Spleen (tissue), 11 donors: ENCODE results near the gene TFB1M. TPM values are rescaled to one million over a fixed set of nuclear protein-coding genes. Genes with fewer than 3 reads are reported as not detected.

Experiments used
- DNase-seq: peaks from one replicate; pipeline ENCODE4 v3.0.0-alpha.2; 2020
- H3K27ac ChIP-seq, 8 donors: fragments of 200-600 bp; sonication (generic) in 7 of 8; 1 replicate in 4 of 8; 2 replicates in 4 of 8; pipeline versions ENCODE4 v1.5.0 to v1.8.0; 2016 to 2021; ENCODE audit warnings: inconsistent platforms in 4 of 8, mild to moderate bottlenecking in 4 of 8, moderate library complexity in 1 of 8
- H3K27me3 ChIP-seq, 7 donors: fragments of 200-600 bp; sonication (generic) in 6 of 7; replicated peaks in 1 of 7; 1 replicate in 4 of 7; 2 replicates in 3 of 7; pipeline versions ENCODE4 v1.5.0 to v1.8.0; 2016 to 2021; ENCODE audit warnings: inconsistent platforms in 3 of 7, mild to moderate bottlenecking in 1 of 7
- H3K36me3 ChIP-seq, 6 donors: fragments of 200-600 bp; sonication (generic) in 5 of 6; 1 replicate in 4 of 6; 2 replicates in 2 of 6; pipeline versions ENCODE4 v1.5.0 to v1.8.0; 2016 to 2021; ENCODE audit warnings: inconsistent platforms in 2 of 6
- H3K4me1 ChIP-seq, 6 donors: fragments of 200-600 bp; sonication (generic) in 5 of 6; 1 replicate in 3 of 6; 2 replicates in 3 of 6; pipeline versions ENCODE4 v1.5.0 to v1.8.0; 2016 to 2021; ENCODE audit warnings: inconsistent platforms in 3 of 6
- H3K4me3 ChIP-seq, 8 donors: fragments of 200-600 bp; sonication (generic) in 7 of 8; 1 replicate in 4 of 8; 2 replicates in 4 of 8; pipeline versions ENCODE4 v1.5.0 to v1.8.0; 2016 to 2021; ENCODE audit warnings: inconsistent platforms in 4 of 8, mild to moderate bottlenecking in 4 of 8, moderate library complexity in 2 of 8
- H3K9me3 ChIP-seq, 8 donors: fragments of 200-600 bp; sonication (generic) in 7 of 8; 1 replicate in 4 of 8; 2 replicates in 4 of 8; pipeline versions ENCODE4 v1.5.0 to v1.8.0; 2016 to 2021; ENCODE audit warnings: inconsistent platforms in 4 of 8
- CTCF ChIP-seq, 11 experiments: fragments of 200-600 bp in 7 of 11; fragments of 450-650 bp in 4 of 11; sonication (generic) in 4 of 11; IDR thresholded peaks in 8 of 11; conservative IDR thresholded peaks in 3 of 11; 1 replicate in 7 of 11; 2 replicates in 4 of 11; pipeline versions ENCODE4 v1.4.0 to v1.8.0; 2016 to 2021; ENCODE audit warnings: antibody characterized with exemption in 11 of 11, inconsistent platforms in 4 of 11, mild to moderate bottlenecking in 1 of 11
- POLR2A ChIP-seq, 3 donors: fragments of 450-650 bp; IDR thresholded peaks; one replicate each; pipeline ENCODE4 v1.5.1; 2017; ENCODE audit warnings: antibody characterized with exemption in 3 of 3, mild to moderate bottlenecking in 1 of 3
- POLR2AphosphoS5 ChIP-seq, 3 donors: sonication (generic); formaldehyde crosslinking; IDR thresholded peaks; one replicate each; pipeline ENCODE4 v1.5.1; 2017; ENCODE audit warnings: antibody characterized with exemption in 3 of 3
- WGBS, 5 donors: extraction: QIAGEN DNeasy Blood & Tissue Kit in 3 of 5; methylation state at CpG; one replicate each; pipeline versions ENCODE4 v1.1.5 to v1.1.7; 2013 to 2018; 5-methylcytosine and 5-hydroxymethylcytosine counted together
- intact Hi-C: fragments of 100-400 bp; cut with DNase I; formaldehyde crosslinking; loops from one replicate; pipeline ENCODE4 v1.15.0; 2023; ENCODE audit warnings: low total_unique reads
- polyA plus RNA-seq, 3 donors: library from polyadenylated mRNA; stranded (reverse); fragments of 200-250 nt; gene quantifications; one replicate each; pipeline ENCODE4 v1.2.1, GENCODE V29; 2013
- total RNA-seq, 7 donors: library from RNA; depleted of rRNA in 3 of 7; stranded (reverse); fragments of >200 nt in 3 of 7; fragmentation: NEBNext Ultra II Directional in 4 of 7; extraction: Animal tissue kit (Norgen Biotek cat#: 25700) in 4 of 7; gene quantifications; one replicate each; pipeline versions ENCODE4 v1.1.0 to v1.2.1, GENCODE V29; 2016 to 2021
- donor health status: healthy with polysubstance abuse.
- donor health status: DM: no; HTN: no; CAD: no; lungs with moderate emphysema.
- donor health status: DM: no; HTN: no; CAD: no.
- donor health status: Bipolar disorder and iron deficiency.
- donor health status: healthy.
- donor health status: DM: no; HTN: no; CAD: no.
- donor health status: DM: yes; HTN: yes; CAD: no.

Gene TFB1M
- total and polyA plus RNA-seq, 10 donors: 11.4 to 39.2 (median 21.0) TPM

GRCh38 chr6:155259897-155260296 lies 54.4 kb downstream of the TFB1M start:
- intact Hi-C loops: no loop called here
- H3K4me1 ChIP-seq: peaks cover 0 to under 1% (median 0%) of the 10 kb centered on the region in 6 donors
- H3K4me3 ChIP-seq: no peak overlapping the region
- TF ChIP-seq POLR2AphosphoS5 (IDR thresholded peaks at IDR 0.05) (no peak), CTCF (IDR thresholded peaks at IDR 0.05 in 8 of 11, conservative IDR thresholded peaks at IDR 0.05 in 3 of 11) (no peak), POLR2A (IDR thresholded peaks at IDR 0.05) (no peak)
- H3K9me3 ChIP-seq: no peaks in the 10 kb centered on the region
- WGBS, 5 donors: 93 to 99% (median 96%) methylated on average over 5 of the region's 5 CpGs
- DNase-seq: no peak
- no peaks in the 10 kb centered on the region for H3K27me3 ChIP-seq
- H3K27ac ChIP-seq: no peak overlapping the region
- peaks cover 0 to 86% (median 51%) of the 10 kb centered on the region in 6 donors for H3K36me3 ChIP-seq

- Histone ChIP-seq H3K9me3 (no peaks in the 10 kb centered on the region), H3K36me3 (peaks cover 0 to 86% (median 51%) of the 10 kb centered on the region in 6 donors), H3K27ac (no peak overlapping the region), H3K4me1 (no peaks in the 10 kb centered on the region), H3K27me3 (no peaks in the 10 kb centered on the region), H3K4me3 (no peak overlapping the region)
- intact Hi-C loops: no loop called here
- DNase-seq: no peak
- 94 to 100% (median 96%) methylated on average over 3 of the region's 3 CpGs for WGBS, 5 donors
- no peak for TF ChIP-seq POLR2A (IDR thresholded peaks at IDR 0.05)
- no peak for TF ChIP-seq POLR2AphosphoS5 (IDR thresholded peaks at IDR 0.05)
- TF ChIP-seq CTCF (IDR thresholded peaks at IDR 0.05 in 8 of 11, conservative IDR thresholded peaks at IDR 0.05 in 3 of 11): no peak
These were observed 55.1 kb downstream of the TFB1M start for GRCh38 chr6:155259204-155259603.

- intact Hi-C loops: no loop called here
- Histone ChIP-seq H3K4me3 (no peak overlapping the region), H3K27ac (no peak overlapping the region), H3K27me3 (no peaks in the 10 kb centered on the region), H3K9me3 (no peaks in the 10 kb centered on the region), H3K4me1 (no peaks in the 10 kb centered on the region), H3K36me3 (peaks cover 0 to 95% (median 61%) of the 10 kb centered on the region in 6 donors)
- no peak for DNase-seq
- no peak for TF ChIP-seq POLR2AphosphoS5 (IDR thresholded peaks at IDR 0.05)
- TF ChIP-seq POLR2A (IDR thresholded peaks at IDR 0.05): no peak
- no peak for TF ChIP-seq CTCF (IDR thresholded peaks at IDR 0.05 in 8 of 11, conservative IDR thresholded peaks at IDR 0.05 in 3 of 11)
- 96 to 99% (median 97%) methylated on average over 9 of the region's 9 CpGs for WGBS, 5 donors
These were observed 56.5 kb downstream of the TFB1M start for GRCh38 chr6:155257796-155258195.

- no peaks in the 10 kb centered on the region for H3K27me3 ChIP-seq
- 80 to 91% (median 85%) methylated on average over 13 of the region's 13 CpGs for WGBS, 5 donors
- H3K4me3 ChIP-seq: no peak overlapping the region
- H3K9me3 ChIP-seq: no peaks in the 10 kb centered on the region
- H3K4me1 ChIP-seq: no peaks in the 10 kb centered on the region
- DNase-seq: no peak
- peaks cover 0 to 100% (median 73%) of the 10 kb centered on the region in 6 donors for H3K36me3 ChIP-seq
- TF ChIP-seq POLR2AphosphoS5 (IDR thresholded peaks at IDR 0.05) (no peak), POLR2A (IDR thresholded peaks at IDR 0.05) (no peak), CTCF (IDR thresholded peaks at IDR 0.05 in 8 of 11, conservative IDR thresholded peaks at IDR 0.05 in 3 of 11) (no peak)
- H3K27ac ChIP-seq: no peak overlapping the region
- intact Hi-C loops: no loop called here
These were observed 58.0 kb downstream of the TFB1M start for GRCh38 chr6:155256122-155256795.
